ENCODE measurements around the gene EFR3B.
"Not testable (repeated sequence)": the region's sequence is repeated elsewhere in the genome, so short reads cannot be mapped to it uniquely, and the experiment has no call there.

EFR3B gene

DNA sequence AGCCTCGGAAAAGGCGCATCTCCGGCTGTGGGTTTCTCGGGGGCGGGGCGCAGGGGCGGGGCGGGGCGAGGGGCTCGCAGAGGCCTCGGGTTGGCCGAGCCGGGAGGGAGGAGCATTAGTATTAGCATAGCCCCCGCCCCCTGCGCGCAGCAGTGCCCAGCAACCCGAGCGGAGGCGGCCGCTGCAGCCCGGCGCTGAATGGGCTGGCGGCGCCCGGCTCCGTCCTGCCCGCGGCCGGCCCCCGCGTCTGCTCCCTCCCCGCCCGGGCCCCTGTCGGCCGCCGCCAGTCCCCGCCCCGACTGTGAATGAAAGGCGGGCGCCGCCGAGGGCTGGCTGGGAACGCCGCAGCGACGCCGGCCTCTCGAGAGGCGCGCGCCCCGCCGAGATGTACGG, at the start of gene EFR3B:
EFR3B (plus strand) TSS at position 149 of the 393 bp plus-strand sequence; CDS start at position 386, 237 bp downstream.
- DNase-seq (ENCODE audit: low read depth): peak; percentile 98
- Histone ChIP-seq H3K4me1 (ENCODE audit: control insufficient read depth, insufficient read depth, low read length) (peaks cover 18% of the 10 kb centered on the region), H3K9ac (ENCODE audit: low read length) (peak within 1 kb of the TSS; percentile 77), H3K36me3 (ENCODE audit: control insufficient read depth, insufficient read depth, low read length, severe bottlenecking) (no peaks in the 10 kb centered on the region), H3K27me3 (replicated peaks; ENCODE audit: control insufficient read depth, insufficient read depth, low read length) (peaks cover 3% of the 10 kb centered on the region), H3K9me3 (ENCODE audit: control insufficient read depth, low read length) (no peaks in the 10 kb centered on the region), H3K4me3 (ENCODE audit: low read length) (peak within 1 kb of the TSS; percentile 79)

- Histone ChIP-seq H3K27me3 (replicated peaks; ENCODE audit: control insufficient read depth, insufficient read depth, low read length) (peaks cover 4% of the 10 kb centered on the region), H3K9me3 (ENCODE audit: control insufficient read depth, low read length) (no peaks in the 10 kb centered on the region), H3K36me3 (ENCODE audit: control insufficient read depth, insufficient read depth, low read length, severe bottlenecking) (no peaks in the 10 kb centered on the region), H3K9ac (ENCODE audit: low read length) (no peak overlapping the region), H3K4me3 (ENCODE audit: low read length) (no peak overlapping the region), H3K4me1 (ENCODE audit: control insufficient read depth, insufficient read depth, low read length) (peaks cover 7% of the 10 kb centered on the region)
- DNase-seq (ENCODE audit: low read depth): no peak
Measured at GRCh38 chr2:24993406-24994145, 48.3 kb upstream of the EFR3B start.

DNA sequence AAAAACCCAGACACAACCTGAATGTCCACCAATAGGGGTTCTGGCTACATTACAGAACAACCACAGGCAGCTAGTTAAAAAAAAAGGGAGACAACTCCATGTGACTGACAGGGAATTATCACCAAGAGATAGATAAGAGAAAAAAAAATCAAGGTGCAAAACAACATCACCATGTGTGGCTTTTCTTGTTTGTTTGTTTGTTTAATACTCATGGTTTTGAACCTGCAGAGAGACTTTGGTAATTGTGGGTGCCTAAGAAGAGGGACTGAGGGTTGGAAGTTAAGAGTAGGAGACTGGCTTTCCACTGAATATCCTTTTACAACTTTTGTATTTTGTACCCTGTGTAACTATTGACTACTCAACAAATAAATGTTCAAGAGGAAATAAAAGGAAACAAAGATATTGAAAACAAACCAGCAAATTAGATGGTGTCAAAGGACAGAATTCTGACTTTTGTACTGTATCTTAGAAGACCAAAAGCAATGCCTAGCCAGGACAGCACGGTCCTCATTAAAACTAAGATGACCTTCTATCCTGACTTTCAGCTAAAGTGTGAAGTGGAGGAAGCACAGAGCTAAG, 47.6 kb upstream of the EFR3B start:
- H3K36me3 ChIP-seq (ENCODE audit: control insufficient read depth, insufficient read depth, low read length, severe bottlenecking): no peaks in the 10 kb centered on the region
- no peaks in the 10 kb centered on the region for H3K9me3 ChIP-seq (ENCODE audit: control insufficient read depth, low read length)
- peaks cover 4% of the 10 kb centered on the region for H3K27me3 ChIP-seq (replicated peaks; ENCODE audit: control insufficient read depth, insufficient read depth, low read length)
- H3K4me3 ChIP-seq (ENCODE audit: low read length): no peak overlapping the region
- no peak overlapping the region for H3K9ac ChIP-seq (ENCODE audit: low read length)
- no peak for DNase-seq (ENCODE audit: low read depth)
- H3K4me1 ChIP-seq (ENCODE audit: control insufficient read depth, insufficient read depth, low read length): peaks cover 7% of the 10 kb centered on the region

- not testable (repeated sequence) for H3K36me3 ChIP-seq (ENCODE audit: control insufficient read depth, insufficient read depth, low read length, severe bottlenecking); H3K4me1 ChIP-seq (ENCODE audit: control insufficient read depth, insufficient read depth, low read length); H3K27me3 ChIP-seq (replicated peaks; ENCODE audit: control insufficient read depth, insufficient read depth, low read length); H3K9ac ChIP-seq (ENCODE audit: low read length); DNase-seq (ENCODE audit: low read depth); H3K4me3 ChIP-seq (ENCODE audit: low read length); H3K9me3 ChIP-seq (ENCODE audit: control insufficient read depth, low read length)
Measured at GRCh38 chr2:24999097-24999496, 42.8 kb upstream of the EFR3B start.

GRCh38 chr2:25000036-25000435, 41.8 kb upstream of the EFR3B start:
- H3K4me3 ChIP-seq (ENCODE audit: low read length): no peak overlapping the region
- DNase-seq (ENCODE audit: low read depth): no peak
- H3K9ac ChIP-seq (ENCODE audit: low read length): no peak overlapping the region
- peaks cover 7% of the 10 kb centered on the region for H3K4me1 ChIP-seq (ENCODE audit: control insufficient read depth, insufficient read depth, low read length)
- no peaks in the 10 kb centered on the region for H3K9me3 ChIP-seq (ENCODE audit: control insufficient read depth, low read length)
- no peaks in the 10 kb centered on the region for H3K27me3 ChIP-seq (replicated peaks; ENCODE audit: control insufficient read depth, insufficient read depth, low read length)
- no peaks in the 10 kb centered on the region for H3K36me3 ChIP-seq (ENCODE audit: control insufficient read depth, insufficient read depth, low read length, severe bottlenecking)

DNA sequence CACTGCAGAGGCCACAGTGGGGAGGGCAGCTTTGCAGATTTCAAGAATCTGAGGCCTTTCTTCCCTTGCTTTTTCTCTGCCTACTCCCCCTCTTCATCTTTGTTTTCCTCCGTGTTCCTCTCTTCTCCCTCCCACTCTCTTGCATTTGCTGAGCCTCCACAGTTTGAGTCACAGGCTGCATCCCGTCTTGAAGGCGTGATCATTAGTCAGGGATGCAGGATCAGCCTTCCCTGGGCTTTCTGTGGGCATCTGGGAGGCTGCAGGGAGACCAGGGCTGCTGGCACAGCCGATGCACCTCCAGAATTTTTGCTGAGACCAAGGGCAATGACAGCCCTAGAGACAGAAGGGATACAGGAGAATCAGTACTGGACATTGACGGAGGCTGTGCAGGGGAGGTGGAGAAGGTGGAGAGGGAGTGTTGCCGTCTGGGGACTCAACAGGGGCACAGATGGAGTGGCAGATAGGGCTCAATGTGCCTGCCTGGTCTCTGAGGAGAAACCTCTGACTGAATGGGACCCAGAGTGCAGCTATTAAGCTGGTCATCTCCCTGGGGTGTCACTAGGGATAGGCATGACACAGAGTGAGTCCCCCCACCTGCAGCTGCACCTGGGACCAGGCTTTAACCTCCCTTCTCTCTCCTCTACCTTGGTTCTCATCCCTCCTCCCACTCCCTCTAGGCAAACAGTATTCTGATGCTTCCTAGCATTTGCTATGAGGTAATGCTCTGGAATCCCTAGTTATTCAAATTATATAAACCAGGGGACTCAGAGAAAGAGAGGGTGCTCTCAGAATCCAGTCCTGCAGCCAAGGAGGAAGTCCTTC, 41.2 kb upstream of the EFR3B start:
- H3K27me3 ChIP-seq (replicated peaks; ENCODE audit: control insufficient read depth, insufficient read depth, low read length): no peaks in the 10 kb centered on the region
- peak; percentile 27 for DNase-seq (ENCODE audit: low read depth)
- H3K9ac ChIP-seq (ENCODE audit: low read length): no peak overlapping the region
- no peaks in the 10 kb centered on the region for H3K36me3 ChIP-seq (ENCODE audit: control insufficient read depth, insufficient read depth, low read length, severe bottlenecking)
- no peaks in the 10 kb centered on the region for H3K9me3 ChIP-seq (ENCODE audit: control insufficient read depth, low read length)
- H3K4me3 ChIP-seq (ENCODE audit: low read length): no peak overlapping the region
- peaks cover 7% of the 10 kb centered on the region for H3K4me1 ChIP-seq (ENCODE audit: control insufficient read depth, insufficient read depth, low read length)

DNA sequence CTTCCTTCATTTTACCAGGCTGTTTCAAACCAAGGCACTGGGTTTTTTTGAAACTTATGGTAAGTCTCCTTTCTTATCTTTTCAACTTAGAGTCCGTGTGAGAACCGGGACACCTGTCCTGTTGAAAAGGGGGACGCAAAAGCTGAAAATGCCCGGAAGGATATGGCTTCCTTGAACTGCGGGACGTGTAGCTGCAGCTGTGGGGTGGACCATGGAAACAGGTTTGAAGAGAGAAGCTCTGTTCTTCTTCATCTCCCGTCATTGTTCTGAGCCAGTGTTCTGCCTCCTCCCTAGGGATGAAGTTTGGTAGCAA, 40.6 kb upstream of the EFR3B start:
- H3K4me1 ChIP-seq (ENCODE audit: control insufficient read depth, insufficient read depth, low read length): peaks cover 7% of the 10 kb centered on the region
- no peak overlapping the region for H3K9ac ChIP-seq (ENCODE audit: low read length)
- H3K4me3 ChIP-seq (ENCODE audit: low read length): no peak overlapping the region
- no peaks in the 10 kb centered on the region for H3K27me3 ChIP-seq (replicated peaks; ENCODE audit: control insufficient read depth, insufficient read depth, low read length)
- DNase-seq (ENCODE audit: low read depth): no peak
- no peaks in the 10 kb centered on the region for H3K36me3 ChIP-seq (ENCODE audit: control insufficient read depth, insufficient read depth, low read length, severe bottlenecking)
- no peaks in the 10 kb centered on the region for H3K9me3 ChIP-seq (ENCODE audit: control insufficient read depth, low read length)

DNA sequence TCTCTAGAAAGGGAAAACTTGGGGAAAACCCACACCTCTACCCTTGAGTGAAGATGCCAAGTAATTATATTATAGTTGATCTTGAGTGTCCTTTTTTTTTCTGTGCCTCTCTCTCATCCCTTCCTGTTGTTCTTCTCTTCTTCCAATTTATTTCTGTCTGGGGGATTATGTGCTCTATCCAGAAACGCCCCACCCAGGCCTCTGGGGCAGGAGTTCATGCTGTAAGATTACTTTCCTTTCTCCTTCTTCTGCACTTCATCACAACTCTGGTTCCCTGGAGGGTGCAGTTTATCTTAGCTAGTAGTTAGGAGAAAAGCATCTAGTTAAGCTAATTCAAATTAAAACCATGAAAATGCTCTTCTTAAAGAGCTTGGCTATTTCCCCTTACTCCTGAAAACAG, 39.8 kb upstream of the EFR3B start:
- Histone ChIP-seq H3K4me3 (ENCODE audit: low read length) (no peak overlapping the region), H3K9me3 (ENCODE audit: control insufficient read depth, low read length) (no peaks in the 10 kb centered on the region), H3K36me3 (ENCODE audit: control insufficient read depth, insufficient read depth, low read length, severe bottlenecking) (no peaks in the 10 kb centered on the region), H3K9ac (ENCODE audit: low read length) (no peak overlapping the region), H3K27me3 (replicated peaks; ENCODE audit: control insufficient read depth, insufficient read depth, low read length) (no peaks in the 10 kb centered on the region), H3K4me1 (ENCODE audit: control insufficient read depth, insufficient read depth, low read length) (peaks cover under 1% of the 10 kb centered on the region)
- DNase-seq (ENCODE audit: low read depth): no peak

GRCh38 chr2:25009954-25010353, 31.9 kb upstream of the EFR3B start:
- H3K27me3 ChIP-seq (replicated peaks; ENCODE audit: control insufficient read depth, insufficient read depth, low read length): no peaks in the 10 kb centered on the region
- H3K4me1 ChIP-seq (ENCODE audit: control insufficient read depth, insufficient read depth, low read length): no peaks in the 10 kb centered on the region
- H3K36me3 ChIP-seq (ENCODE audit: control insufficient read depth, insufficient read depth, low read length, severe bottlenecking): no peaks in the 10 kb centered on the region
- H3K9me3 ChIP-seq (ENCODE audit: control insufficient read depth, low read length): no peaks in the 10 kb centered on the region
- no peak overlapping the region for H3K4me3 ChIP-seq (ENCODE audit: low read length)
- no peak overlapping the region for H3K9ac ChIP-seq (ENCODE audit: low read length)
- no peak for DNase-seq (ENCODE audit: low read depth)

- H3K9me3 ChIP-seq (ENCODE audit: control insufficient read depth, low read length); H3K4me3 ChIP-seq (ENCODE audit: low read length); H3K4me1 ChIP-seq (ENCODE audit: control insufficient read depth, insufficient read depth, low read length); H3K27me3 ChIP-seq (replicated peaks; ENCODE audit: control insufficient read depth, insufficient read depth, low read length); DNase-seq (ENCODE audit: low read depth); H3K36me3 ChIP-seq (ENCODE audit: control insufficient read depth, insufficient read depth, low read length, severe bottlenecking); H3K9ac ChIP-seq (ENCODE audit: low read length): not testable (repeated sequence)
Measured at GRCh38 chr2:25011342-25011741, 30.5 kb upstream of the EFR3B start.

GRCh38 chr2:25014631-25015030, 27.2 kb upstream of the EFR3B start:
- no peak overlapping the region for H3K9ac ChIP-seq (ENCODE audit: low read length)
- no peaks in the 10 kb centered on the region for H3K27me3 ChIP-seq (replicated peaks; ENCODE audit: control insufficient read depth, insufficient read depth, low read length)
- no peak for DNase-seq (ENCODE audit: low read depth)
- no peaks in the 10 kb centered on the region for H3K9me3 ChIP-seq (ENCODE audit: control insufficient read depth, low read length)
- no peaks in the 10 kb centered on the region for H3K4me1 ChIP-seq (ENCODE audit: control insufficient read depth, insufficient read depth, low read length)
- H3K4me3 ChIP-seq (ENCODE audit: low read length): no peak overlapping the region
- H3K36me3 ChIP-seq (ENCODE audit: control insufficient read depth, insufficient read depth, low read length, severe bottlenecking): no peaks in the 10 kb centered on the region

Measured in adipocyte (in vitro differentiated cells).